Inflammatory macrophage treated with lipopolysaccharide for 4 hours (primary cell): Measurements from ENCODE around the gene CGNL1.

Experiments used
- DNase-seq: peaks from one replicate; pipeline ENCODE4 v3.0.0-alpha.2; 2020

The CGNL1 gene

DNA sequence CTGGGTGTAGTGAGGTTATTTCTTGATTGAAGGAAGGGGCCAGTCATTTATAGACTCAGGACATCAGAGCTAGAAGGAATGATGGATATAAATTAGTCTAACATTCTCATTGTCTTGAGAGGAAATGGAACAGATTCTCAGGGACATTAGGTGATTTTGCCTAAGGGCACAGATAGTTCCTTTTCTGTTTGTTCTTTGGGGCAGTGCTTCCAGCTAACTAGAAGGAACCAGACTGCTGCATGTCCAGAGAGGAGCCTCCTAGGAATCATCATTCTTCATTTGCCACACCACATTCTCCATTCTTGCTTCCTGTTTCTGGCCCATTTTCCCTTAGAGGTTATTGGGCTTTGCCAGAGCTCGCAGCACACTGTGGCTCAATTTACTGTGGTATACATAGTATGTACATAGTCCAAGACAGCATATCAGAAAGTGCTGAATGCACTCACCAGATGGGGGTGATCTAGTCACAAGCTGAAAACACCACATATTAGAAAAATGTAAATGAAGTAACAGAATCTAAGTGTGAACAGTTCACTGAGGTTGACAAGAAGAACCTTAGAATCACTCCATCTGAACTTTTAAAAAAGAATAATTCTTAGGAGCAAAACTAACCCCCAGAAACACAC is 152.7 kb downstream of the CGNL1 start:
- no peak for DNase-seq

DNA sequence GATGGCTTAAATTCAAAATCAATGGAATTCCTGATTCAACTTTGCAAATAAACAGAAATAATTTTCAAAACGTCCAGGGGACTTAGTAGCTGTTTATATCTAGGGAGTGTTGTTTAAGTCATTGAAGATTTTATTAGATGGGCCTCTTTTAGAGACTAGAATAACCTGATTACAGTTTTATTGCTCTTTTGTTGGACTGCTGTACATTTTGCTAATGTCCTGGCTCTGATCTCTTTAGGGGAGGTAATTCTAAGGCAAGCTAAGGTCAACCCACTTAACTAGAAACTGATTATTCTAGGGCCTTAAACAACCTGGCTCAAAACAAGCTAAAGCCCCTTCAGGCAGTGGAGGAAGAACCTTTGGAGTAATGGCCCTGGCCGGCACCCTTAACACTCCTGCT is 153.4 kb downstream of the CGNL1 start:
- DNase-seq: no peak

DNA sequence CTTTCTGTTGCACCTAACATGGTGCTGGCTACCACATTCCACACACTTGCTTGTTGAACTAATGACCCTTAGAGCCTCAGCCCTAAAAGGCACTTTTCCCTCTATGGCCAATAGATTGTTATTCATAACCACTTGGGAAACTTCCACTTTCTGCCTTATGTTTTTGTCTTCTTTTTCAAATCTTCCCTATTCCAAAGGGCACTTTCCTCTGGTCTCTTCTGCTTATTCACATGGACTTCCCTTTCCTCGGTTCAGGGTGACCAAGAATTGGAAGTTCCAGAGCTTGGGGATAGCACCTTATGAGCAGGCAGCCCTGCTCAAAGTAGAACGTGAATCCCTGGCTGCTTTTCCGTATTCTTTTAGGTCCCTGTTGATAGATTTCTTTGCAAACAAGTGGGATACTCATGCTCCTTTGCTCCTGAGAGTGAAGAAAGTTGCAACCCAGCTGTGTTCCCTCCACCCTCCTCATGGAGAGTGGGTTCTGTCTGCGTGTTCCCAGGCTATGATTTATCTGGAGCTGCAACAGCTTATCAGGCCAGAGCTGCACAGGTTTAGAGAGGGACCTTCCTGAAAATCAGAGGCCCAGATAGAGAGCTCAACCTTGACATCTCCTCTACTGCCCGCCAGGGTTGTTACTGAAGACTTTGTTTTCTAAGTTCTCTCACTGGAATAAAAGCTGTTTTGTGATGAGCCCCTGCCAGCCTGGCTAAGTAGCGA is 156.6 kb downstream of the CGNL1 start:
- DNase-seq: peak; percentile 13

DNA sequence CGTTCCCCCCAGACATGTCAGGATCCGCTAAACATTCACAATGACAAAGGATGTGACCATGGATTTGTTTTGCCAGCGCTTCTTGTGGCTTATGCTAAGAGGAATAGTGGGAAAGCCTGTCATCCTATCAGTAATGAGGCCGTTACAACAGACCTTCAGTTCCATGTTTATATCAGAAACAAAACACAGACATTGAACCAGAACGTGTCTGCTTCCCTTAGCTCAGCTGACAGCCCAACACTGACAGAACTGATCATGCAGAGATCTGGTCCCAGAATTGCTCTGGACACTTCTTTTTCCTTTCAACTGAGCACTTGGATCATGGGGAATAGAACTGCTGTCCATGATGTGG is 157.1 kb downstream of the CGNL1 start:
- DNase-seq: no peak

DNA sequence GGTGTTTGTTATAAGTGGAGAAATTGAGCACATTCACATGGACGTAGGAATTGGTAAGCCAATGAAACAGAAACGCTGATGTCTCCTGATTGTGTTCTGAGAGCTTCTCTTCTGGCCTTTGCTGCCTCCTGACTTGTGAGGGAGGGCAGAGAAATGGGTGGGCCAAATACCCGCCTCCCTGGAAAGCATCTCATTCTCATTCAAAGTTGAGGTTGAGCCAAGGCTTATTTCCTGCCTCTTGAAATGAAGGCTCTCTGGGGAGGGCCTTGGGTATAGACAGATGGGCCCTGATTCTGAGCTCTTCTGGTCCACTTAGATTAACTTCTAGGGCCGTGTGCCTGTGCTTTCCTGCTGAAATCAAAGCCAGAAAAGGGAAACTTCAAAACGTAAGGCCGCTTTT is 158.0 kb downstream of the CGNL1 start:
- DNase-seq: no peak

DNA sequence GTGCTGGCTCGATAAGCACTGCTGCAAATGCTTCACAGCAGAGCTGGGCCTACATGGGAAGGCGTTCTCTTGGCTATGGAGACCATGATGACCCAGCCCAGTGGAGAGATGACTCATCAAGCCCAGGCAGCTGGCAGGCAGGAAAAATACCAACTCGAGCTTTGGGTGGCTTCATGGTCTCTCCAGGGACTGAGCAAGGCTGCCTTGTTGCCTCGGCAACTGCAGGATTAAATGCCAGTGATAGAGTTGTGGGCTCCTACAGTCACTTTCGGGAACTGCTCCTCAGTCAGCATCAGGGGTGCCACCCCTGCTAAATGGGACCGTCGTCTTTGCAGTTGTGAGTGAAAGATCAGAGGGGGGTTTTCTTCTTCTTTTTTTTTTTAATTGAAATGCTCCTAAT is 160.8 kb downstream of the CGNL1 start:
- DNase-seq: no peak

DNA sequence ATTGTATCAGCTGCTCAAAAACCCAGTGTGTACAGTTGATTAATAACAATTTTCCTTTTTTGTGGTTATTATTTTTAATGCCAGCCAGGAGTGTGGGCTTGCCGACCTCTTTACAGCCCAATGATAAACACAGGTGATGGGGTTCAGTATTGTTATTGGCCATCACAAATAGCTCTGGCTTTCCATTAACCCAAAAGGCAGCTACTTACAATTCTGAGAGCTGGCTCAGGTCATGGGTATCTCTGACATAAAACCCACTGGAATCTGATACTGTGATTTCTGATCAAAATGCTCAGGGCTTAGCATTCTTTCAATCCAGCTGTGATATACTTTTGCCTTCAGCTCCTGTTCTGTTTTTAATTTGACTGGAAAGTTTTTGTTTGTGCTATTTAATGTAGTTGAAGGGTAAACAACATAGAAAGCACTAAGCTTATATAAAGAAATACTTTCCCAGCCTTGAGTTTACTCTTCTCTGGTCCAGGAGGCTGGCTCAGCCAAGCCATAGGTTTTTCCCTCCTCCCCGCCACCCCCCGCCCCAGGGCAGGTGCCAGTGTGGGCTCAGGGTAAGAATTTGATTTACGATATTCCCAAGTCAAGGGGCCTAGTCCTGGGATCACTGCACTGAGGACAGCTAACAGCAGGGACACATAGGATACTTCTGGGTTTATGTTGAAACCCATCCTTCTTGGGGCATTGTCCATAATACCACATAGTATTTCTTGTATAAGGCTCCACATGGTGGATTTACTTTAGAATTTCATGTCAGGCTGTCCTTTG is 161.4 kb downstream of the CGNL1 start:
- DNase-seq: no peak

DNA sequence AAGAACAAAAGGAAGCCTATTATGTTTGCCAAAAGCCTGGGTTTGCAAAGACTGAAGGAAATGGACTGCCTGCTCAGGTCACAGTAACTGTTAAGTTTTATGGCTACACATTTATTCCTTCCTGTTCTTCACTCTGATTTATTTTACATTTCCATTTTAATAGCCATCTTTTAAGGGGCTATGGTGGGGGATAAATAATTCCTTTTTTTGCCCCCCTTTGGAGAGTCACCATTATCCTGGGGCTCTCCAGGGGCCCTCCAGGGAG is 161.9 kb downstream of the CGNL1 start:
- DNase-seq: no peak

DNA sequence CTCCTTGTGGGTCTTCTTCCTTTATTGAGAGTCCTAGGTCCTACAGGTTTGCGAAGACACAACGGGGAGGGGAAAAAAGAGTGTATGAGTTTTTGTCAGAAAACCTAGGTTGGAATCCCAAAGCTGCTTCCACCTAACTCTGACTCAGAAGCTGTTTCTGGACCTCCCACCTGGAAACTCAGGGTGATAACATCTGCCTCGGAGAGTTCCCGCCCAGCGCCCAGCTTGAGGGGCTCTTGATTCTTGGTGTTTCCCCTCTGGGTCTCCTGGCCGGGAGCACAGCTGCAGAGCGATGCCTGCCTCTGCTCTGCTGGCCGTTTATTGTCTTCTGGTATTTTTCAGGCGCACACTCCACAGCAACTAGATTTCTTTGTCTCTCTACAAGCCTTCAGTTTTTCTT is 162.5 kb downstream of the CGNL1 start:
- DNase-seq: no peak

DNA sequence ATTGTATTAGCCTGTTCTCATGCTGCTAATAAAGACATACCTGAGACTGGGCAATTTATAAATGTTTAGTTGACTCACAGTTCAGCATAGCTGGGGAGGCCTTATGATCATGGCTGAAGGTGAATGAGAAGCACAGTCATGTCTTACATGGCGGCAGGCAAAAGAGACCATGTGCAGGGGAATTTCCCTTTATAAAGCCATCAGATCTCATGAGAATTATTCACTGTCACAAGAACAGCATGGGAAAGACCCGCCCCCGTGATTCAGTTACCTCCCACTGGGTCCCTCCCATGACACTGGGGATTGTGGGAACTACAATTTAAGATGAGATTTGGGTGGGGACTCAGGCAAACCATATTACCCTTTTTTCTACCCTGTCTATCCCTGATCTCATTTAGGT is 163.9 kb downstream of the CGNL1 start:
- DNase-seq: peak; percentile 43

DNA sequence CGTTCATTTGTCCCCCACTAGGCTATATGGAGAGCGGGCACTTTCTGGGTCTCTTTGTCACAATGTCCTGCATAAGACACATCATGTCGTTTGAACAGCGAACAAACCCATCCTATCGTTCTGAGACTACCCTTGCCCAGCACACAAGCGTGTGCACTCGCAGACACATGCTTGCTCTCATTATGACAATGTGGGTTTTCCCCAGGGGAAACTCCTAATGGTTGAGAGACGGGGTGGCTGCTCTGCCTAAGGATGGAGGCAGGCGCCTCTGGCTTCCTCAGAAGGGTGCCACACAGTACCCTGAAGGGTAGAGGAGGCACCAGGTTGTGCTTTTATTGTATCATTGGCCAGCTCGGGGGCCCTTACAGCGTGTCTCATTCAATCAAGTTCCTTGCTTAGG is 164.4 kb downstream of the CGNL1 start:
- DNase-seq: peak; percentile 10

DNA sequence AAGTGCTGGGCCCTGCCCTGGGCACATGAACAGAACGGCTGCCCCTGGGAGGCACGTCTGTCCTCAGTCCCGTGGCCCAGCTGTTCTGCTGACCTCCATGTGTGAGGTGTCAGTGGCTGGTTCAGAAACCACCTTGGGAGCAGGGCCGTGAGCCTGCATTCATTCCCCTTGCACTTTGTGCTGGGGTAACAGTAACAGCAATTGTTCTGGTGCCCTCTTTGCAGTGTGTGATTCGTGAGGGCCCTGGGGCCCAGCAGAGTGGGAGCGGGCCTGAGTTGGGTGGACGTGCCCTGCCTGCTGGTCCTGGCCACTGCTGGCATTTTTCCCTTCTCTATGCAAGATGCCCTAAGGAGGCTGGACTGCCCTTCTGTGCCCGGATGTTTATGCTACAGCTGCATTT is 165.0 kb downstream of the CGNL1 start:
- no peak for DNase-seq

DNA sequence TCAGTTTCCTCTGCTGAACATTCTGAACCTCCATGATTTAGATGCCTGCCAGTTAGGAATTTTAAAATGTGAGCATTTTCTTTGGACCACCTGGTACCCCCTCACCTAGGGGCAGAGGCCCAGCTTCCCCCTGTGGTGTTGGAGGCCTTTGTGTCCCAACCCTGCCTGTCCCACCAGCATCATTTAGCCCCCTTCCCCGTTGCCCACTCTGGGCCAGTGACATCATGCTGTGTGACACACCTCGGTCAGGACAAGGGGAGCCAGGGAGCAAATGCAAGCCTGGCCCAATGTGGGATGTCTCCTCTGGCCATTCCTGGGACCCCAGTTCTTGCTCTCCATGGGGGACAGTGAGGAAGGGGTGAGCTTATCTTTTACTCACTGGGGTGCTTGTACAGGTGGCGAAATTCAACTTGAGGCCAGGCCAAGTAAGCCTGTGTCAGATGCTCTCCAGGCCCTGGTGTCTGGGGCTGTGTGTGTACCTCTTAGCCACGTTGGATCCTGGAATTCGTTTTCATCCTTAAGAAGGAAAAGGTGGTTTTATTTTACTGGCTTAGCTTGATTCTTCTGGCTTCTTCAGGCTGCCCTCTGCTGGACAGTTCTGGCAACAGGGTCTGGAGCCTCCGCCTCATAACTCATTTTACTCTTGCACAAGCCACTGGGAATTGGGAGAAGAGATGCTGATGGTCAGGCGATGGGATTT is 165.7 kb downstream of the CGNL1 start:
- DNase-seq: peak; percentile 57

DNA sequence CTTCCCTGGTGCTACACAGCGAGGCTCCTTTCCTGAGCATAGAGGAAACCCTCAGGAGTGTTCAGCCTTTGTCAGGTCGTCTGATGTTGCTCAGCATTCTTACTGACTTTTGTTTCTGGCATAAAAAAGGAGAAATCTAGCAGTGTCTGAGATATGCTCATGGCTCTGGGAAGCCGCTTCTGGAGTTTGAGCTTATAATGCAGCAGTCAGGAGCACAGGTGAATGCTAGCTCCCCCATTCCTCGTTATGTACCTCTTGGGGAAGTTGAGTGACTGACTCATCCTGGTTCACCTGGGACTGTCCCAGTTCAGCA is 166.2 kb downstream of the CGNL1 start:
- no peak for DNase-seq

DNA sequence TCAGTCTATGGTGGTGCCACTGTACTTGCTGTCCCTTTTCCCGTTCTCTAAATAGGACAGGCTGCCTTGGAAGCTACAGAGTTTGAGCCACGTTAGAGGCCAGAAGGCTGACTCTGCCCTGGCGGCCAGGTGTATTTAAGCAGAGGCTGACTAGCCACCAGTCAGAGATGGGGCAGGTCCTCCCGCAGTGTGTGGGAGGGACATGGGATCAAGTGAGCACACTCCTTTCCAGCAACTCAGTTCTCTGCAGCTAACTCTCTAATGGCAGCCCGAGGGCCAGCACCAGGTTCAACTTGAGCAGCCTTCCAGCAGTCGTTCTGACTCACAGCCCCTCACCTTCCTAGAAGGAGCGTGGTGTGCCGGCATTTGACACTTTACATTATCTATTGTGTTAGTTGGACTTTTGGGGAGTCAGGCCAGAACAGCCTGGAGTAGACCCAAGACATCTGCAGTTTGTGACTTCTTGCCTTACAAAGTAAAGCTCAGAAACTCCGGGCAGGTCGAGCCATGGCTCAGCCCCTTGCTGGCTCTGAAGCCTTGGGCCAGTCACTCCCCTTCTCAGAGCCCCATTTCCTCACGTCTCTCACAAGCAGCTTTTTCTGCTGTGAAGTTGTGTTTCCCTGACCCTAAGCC is 168.7 kb downstream of the CGNL1 start:
- DNase-seq: no peak

DNA sequence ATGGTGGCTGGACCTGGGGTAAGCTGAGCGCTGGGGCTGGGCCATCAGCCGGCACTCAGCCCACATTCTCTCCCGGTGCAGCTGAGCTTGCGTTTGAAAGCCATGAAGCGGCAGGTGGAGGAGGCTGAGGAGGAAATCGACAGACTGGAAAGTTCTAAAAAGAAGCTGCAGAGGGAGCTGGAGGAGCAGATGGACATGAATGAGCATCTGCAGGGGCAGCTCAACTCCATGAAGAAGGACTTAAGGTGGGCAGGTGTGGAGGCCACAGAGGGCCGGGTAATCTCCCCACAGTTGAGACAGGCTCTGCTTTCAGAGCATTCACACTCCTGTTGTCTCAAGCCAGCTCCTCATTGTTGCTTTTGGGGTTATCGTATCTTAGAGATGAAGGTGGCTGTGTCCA is 169.7 kb downstream of the CGNL1 start:
- no peak for DNase-seq

DNA sequence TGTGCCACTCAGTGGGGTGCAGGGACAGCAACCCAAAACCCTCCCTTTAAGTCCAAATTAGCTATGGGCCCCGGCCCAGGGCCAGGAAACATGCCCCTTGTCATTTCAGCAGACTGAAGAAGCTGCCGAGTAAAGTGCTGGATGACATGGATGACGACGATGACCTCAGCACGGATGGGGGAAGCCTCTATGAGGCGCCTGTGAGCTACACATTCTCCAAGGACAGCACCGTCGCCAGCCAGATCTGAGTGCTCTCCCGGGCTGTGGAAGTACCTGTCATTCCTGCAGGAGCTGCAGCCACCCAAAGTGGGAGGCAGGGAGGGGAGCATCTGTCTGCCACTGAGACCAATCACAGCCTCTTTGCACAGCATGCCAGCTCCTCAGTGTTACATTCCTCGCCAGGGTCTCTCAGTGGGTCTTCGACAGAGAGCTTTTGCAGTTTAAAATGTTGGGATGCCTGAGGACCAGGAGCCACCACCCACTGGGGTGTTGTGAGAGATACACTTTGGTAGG is 171.0 kb downstream of the CGNL1 start:
- DNase-seq: no peak

DNA sequence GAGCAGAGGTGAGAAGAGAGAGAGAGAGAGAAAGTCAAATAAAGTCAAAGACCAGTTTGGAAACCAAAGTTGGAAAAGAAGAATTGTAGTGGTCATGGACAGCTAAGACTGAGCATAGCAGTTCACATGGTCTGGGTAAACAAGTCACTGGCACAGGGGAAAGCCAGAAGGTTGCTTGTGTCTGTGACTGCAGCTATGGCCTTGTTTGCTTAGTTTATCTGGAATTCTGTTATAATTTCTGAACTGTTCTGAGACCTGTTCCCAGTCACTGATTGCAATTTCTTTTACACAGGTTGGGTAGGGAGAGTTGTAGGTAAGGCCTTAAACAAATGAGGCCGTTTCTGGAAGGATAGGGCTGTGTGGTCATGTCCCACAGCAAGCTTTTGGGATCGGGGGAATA is 172.0 kb downstream of the CGNL1 start:
- DNase-seq: no peak

DNA sequence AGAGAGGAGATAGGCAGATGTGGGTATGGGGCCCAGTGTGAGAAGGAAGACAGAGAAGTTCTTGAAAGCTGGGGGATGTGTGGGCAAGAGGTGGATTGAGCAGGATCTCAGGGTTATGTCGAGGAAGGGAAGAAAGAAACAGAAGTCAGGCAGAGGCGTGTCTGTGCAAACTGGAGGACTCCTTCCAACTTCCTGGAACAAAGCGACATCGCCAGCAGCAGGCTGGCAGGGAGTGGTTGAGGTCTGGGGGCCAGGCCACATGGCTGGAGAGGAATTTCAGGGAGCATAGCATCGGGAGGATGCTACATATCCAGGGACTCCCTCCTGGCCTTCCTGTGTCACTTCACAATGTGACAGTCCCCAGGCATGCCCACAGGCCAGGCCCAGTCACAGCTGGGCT is 172.5 kb downstream of the CGNL1 start:
- DNase-seq: no peak

DNA sequence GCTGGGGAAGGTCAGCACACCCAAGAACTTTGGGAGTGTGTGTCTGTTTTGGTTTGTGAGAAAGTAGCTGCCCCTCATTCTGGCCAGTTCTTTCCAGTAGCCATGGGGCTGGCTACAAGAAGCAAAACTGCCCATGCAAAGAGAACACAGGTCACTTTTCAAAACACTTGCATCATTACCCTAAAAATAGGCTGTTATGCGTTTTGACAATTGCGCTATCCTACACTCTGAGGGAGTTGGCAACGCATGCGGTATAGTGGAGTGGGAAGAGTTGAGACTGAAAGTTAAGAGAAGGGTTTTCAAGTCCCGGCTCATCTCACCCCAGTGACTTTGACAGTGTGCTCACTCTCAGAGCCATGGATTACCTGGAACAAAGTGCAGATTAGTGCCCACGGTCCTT is 173.6 kb downstream of the CGNL1 start:
- DNase-seq: no peak

DNA sequence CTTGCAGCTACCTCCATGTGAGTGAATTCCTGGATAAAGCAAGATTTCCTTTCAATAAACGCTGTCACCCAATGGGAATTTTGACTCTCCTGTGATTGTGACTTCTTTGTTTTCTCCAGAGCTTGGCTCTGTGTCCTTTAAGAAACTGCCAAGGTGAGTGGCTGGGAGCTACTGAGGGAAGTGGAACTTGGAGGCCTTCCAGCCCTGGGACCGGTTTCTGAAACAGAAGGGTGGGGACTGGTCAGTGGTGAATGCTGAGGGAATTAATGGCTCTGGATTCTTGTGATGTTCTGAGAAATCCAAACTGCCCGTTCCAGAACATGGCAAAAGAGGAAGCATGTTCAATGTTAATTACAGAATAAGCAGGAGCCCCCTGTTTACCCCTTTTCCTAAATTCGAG is 174.3 kb downstream of the CGNL1 start:
- no peak for DNase-seq

DNA sequence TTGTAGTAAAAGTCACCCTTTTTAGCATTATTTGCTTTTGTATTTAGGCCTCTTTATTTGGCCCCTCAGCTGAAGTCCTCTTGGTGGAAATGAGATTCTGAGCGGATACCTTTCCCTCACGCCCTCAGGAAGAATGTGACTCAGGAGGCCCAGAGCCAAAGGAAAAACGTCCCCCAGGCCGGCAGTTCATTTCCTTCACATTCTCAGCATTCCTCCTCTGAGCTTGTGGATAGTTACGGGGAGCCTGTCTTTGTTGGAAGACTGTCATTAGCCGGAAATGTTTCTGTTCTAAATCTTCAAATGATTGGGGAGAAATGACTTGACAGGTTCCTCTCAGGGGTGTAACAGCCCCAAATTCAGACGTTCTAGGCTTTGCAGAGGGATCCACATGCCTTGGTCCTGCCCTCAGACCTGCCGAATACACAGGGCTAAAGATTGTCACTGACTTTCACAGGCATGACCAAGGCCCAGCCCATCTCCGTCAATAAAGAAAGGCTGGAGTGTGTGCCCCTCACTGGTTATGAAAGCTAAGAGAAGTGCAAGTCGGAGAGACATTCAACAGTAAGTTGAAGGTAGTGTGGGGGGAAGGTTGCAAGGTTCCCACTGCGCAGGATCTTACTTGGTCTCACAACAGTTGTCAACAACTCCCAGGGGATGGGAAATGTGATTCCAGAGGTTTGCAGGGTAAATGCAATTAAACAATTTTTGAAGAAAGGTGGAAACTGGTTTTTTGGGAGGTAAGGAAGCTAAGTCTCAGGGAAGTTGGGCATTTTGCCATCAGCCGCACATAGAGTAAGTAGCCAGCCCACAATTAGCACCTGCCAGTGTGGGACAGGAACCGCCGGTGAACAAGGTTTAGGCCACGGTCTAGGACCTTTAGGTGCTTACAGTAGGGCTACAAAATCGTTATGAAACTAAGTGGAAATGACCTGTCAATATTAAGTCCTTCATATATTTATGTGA is 175.7 kb downstream of the CGNL1 start:
- no peak for DNase-seq
